ENCODE measurements around the gene INTS11.
"Not testable (repeated sequence)": the region's sequence is repeated elsewhere in the genome, so short reads cannot be mapped to it uniquely, and the experiment has no call there.

Gene INTS11

DNA sequence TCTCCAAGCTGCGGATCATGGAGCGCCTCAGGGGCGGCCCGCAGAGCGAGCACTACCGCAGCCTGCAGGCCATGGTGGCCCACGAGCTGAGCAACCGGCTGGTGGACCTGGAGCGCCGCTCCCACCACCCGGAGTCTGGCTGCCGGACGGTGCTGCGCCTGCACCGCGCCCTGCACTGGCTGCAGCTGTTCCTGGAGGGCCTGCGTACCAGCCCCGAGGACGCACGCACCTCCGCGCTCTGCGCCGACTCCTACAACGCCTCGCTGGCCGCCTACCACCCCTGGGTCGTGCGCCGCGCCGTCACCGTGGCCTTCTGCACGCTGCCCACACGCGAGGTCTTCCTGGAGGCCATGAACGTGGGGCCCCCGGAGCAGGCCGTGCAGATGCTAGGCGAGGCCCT lies 2.8 kb upstream of the INTS11 start:
- DNase-seq = no peak

DNA sequence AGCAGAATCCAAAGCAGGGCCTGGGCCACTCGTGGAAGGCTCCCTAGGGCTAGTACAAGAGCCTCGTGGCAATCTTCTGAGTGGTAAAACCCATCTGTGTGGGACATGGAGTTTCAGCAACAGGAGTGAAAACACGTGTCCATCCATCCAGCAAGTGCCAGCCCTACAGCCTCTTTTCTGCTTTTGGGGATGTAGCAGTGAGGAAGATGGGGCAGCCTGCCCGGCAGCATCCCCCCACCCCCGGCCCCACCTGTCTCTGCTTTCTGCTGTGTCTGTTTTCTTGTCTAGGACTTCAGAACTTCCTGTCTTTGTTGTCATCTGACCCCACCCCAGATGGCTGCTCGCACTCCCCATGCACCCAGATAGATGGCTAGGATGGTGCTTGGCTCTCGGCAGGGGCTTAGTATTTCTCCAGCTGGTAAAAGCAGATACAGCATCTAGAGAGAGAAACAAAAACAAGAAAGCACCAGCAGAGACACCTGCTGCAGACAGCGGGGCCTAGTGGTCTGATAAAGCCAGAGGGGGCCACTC lies 1.7 kb upstream of the INTS11 start:
- no peak for DNase-seq

DNA sequence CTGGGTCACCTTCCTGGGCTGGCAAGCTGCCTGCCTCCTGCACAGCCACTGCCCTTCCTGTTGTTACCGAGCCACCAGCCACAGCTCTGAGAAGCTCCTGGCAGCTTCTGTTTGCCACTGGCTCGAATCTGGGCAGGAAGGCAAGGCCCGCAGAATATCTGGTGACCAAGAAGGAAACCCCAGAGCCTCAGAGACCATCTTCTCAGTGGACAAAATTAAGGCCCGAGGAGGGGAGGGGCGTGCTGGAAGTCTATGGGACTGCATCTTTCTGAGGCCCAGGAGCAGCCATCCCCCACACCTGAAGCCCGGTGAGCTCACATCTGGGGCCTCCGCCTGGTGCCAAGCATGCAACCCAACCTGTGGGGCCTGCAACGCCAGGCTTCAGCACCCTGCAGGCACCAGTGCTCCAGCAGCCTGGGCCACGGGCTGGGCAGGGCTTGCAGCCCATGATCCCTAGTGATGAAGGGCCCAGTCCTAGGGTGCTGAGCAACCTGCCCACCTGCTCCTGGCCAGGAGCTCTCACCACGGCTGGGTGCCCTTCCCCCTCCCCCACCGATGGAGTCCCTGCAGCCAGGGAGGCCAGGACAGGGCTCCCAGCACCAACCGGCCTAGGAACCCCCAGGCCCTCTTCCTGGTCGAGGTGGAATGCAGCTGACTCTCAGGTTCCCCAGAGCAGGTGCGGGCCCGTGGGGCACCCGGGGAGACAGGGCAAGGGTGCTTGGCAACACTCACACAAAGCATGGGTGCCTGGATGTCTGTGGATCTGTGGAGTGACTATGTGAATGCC lies 1.0 kb upstream of the INTS11 start:
- DNase-seq = no peak

DNA sequence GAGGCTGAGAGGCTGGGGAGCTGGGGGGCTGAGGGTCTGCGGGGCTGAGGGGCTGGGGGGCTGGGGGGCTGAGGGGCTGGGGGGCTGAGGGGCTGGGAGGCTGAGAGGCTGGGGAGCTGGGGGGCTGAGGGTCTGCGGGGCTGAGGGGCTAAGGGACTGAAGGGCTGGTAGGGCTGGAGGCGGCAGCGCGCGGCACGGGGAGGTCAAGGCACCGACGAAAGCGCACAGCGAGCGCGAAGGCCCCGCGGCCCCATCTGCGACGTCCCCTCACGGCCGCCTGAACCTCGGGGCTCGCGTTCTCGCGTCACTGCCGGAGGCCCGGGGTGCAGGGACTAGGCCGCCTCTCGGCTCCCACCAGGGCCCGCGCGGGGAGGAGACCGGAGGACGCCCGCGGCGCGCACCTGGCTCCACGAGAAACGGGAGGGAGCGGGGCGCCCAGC lies 356 bp downstream of the INTS11 start:
- DNase-seq = no peak

DNA sequence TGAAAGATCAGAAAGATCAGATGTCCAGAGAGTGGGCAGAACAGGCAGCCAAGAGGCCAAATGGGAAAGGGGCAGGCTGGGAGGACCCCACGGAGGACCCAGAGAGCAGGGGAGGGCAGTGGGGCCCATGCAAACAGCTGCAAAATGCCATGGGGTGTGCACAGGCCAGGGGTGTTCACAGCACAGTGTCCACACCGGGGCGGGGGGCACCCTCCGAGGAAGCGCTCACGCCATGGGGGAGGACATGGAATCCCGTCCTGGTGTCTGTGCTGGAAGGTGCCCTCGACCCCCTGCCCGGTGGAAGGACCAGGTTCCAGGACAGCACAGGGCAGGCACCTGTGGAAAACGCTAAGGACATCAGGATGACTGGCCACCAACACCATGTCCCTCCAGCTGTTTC lies 1.5 kb downstream of the INTS11 start:
- no peak for DNase-seq

DNA sequence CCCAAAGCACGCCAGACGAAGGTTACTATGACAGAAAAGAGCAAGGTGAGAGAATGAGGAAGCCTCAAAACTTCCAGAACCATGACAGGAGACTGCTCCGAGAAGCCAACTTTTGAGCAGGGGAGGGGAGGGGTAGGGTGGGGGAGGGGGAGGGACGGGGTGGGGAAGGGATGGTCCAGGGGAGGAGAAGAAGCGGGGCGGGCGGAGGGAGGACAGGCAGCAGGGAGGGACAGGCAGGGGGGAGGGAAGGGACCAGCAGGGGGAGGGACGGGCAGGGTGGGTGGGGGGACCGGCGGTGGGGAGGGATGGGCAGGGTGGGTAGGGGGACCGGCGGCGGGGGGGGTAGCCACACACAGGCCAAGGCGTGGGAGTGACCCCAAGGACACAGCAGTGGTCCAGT lies 2.0 kb downstream of the INTS11 start:
- DNase-seq = no peak

DNA sequence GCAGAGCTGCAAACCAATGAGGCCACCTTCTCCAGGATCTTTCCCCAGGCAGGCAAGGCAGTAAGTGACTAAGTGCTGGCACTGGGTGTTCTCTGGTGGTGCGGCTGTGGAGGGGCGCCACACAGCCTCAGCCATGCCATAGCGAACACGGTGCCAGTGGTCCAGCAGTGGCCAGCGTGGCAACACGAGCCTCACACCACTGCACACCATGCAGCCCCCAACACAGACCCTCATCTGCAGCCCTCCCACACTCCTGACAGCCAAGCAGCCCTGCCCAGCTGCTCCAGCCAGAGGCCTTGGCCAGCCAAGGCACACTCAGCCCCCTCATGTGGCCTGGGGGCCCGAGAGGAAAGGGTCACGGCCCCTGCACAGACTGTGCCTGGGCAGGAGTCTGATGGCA lies 3.0 kb downstream of the INTS11 start:
- DNase-seq = no peak

DNA sequence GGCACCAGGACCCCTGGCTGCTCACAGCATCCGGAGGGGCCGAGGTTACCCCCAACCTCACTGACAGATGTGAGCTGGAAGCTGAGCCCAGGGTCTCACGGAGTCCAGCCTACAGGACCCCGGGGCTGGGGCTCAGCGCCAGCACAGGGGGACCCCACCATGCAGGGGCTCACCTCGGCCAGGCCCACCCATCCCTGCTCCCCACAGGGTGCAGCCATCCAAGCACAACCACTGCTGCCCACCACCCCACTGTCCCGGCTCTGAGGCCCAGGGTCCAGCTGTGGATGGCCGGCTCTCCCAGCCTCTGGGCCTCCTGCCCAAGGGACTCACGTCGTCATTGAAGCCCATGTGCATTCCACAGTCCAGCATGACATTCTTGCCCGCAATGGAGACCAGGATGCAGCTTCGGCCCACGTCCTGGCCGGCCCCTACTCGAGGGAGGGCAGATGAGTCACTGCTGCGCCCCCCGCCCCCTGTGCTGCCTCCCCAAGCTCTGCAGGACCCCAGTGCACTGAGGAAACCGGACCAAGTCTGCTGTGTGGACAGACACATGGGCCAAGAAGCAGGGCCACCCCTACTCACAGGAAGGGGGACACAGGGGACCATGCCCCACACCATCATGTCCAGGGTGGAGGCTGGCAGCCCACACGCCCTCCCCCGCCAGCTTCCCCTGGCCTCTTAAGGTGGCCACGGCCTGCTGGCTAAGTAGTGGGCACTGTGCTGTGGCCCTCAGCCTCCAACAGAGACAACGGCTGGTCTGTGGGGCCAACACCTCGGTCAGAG lies 3.6 kb downstream of the INTS11 start:
- DNase-seq = no peak

DNA sequence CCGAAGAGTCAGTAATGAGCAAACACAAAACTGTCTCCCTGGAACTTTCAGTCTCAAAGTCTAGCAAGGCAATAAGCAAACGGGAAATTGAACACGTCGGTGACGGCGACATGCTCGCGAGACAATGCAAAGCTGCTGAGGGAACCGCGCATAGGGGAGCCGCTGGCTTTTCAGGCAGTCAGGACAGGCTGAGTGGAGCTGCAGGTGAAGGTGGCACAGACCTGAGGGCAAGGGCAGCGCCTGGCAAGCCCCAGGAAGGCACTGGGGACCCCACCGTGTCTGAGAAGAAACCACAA lies 4.9 kb downstream of the INTS11 start:
- no peak for DNase-seq

DNA sequence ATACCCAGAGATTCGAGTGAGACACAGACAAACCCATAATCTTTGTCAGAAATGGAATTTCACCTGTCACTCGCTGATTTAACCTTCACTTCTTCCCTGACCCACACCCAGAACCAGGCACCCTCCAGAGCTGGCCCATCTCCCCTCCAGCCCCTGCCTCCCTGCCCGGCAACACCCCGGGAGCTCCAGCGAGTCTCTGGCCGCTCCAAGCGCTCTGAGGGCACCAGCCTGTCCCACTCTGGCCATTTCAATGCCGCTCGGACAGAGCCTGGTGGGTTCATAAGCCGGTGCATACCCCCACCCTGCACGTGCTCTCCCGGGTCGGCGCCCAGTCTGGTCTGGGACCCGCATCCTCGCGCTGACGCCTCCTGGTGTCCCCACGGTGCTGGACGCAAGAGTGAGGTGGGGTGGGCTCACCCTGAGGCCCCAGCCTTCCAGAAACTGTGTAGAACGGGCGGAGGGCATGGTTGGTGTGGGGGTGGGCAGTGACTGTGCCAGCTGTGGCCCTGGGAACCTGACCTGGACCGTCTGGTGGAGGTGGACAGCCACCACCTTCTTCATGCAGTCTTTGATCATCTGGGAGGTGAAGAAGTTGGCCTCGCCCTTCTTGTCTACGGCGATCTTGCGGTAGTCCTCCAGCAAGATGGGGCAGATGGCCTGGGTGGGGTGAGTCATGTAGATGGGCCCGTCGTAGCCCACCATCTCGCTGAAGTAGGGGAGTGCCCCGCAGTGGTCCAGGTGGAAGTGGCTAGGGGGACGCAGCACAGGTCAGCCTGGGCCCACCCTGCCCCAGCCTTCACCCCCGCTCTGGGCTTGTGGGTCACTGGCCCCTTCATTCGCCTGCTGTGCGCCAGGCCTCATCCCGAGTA lies 5.4 kb downstream of the INTS11 start:
- DNase-seq = no peak

DNA sequence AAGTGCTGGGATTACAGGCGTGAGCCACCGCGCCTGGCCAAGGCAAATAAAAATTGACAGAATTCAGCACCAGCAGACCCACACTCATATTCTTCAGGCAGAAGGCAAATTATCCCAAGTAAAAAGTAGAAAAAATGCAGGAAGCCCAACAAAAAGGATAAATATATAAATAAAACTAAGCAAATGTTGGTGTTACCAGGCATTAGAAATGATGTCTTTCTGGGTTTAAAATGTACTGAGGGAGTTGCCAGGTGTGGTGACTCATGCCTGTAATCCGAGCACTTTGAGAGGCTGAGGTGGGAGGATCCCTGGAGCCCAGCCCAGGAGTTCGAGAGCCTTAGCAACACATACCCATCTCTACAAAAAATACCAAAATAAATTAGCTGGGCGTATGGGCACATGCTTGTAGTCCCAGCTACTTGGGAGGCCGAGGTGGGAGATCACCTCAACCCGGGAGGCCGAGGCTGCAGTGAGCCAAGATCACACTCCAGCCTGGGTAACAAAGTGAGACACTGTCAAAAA lies 6.3 kb downstream of the INTS11 start:
- DNase-seq = peak; percentile 62 to 66

DNA sequence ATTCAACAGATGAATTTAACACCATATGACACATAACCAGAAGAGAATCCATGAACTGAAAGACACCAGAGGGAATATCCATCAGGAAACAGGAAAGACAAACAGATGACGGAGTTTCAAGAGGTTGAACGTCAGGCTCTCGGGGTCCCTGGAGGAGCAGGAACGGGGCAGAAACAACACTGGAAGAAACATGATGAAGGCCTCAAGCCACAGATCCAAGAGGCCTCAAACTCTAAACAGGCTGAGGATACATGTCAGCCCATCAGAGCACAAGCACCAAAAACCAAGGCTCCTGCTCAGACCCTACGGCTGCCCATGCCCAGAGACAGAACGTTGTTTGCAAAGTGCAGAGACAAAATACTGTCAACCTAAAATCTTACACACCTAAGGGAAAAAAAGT lies 7.0 kb downstream of the INTS11 start:
- DNase-seq = no peak

DNA sequence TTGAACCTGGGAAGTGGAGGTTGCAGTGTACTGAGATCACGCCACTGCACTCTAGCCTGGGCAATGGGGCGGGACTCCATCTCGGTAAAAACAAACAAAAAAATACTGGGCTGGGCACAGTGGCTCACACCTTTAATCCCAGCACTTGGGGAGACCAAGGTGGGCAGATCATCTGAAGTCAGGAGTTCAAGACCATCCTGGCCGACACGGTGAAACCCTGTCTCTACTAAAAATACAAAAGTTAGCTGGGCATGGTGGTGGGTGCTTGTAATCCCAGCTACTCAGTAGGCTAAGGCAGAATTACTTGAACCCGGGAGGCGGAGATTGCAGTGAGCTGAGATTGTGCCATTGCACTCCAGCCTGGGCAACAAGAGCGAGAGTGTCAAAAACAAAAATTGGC lies 8.3 kb downstream of the INTS11 start:
- DNase-seq = not testable (repeated sequence)

DNA sequence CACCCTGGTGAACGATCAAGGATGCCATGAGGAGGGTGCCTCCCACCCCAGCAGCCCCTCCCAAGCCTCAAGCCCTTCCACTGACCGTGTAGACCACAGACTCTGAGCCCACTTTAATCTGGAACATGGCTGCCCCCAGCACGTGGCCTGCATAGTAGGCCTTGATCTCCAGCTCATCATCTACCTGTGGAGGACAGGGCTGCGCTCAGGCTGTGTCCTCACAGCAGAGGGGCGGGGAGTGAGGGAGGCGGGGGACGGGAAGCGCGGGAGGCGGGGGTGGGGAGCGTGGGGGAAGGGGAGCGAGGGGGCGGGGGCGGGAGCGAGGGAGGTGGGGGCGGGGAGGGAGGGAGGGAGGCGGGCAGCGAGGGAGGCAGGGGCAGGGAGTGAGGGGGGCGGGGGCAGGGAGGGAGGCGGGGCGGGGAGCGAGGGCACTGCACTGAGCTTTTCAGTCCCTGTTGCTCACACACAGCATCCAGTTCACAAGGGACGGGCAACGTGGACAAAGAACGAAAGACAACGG lies 9.0 kb downstream of the INTS11 start:
- no peak for DNase-seq

DNA sequence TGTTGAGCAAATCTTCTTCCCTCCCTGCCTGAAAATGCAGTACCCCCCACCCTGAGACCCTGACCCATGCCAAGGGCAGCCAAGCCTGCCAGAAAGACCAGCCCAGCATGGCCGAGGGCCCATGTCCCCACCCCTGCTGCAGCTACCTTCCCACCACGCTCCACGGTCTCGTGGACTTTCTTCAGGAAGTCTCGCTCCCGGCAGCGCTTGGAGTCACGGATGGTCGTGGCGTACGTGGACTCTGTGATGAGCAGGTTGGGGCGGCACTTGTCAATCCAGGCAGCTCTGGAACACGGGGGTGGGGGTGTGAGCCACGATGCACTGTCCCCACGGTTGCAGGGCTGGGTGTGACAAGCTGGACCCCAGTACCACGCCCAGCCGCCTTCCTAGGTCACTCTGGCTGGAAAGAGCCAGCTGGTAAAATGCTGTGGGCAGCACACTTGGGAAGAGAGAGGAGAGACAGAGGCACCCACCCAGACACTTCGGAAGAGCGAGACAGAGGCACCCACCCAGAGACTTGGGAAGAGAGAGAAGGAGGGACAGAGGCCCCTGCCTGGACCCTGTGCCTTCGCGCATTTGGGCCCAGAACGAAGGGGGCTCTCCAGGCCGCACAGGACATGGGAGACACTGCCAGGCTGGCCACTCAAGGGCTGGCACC lies 9.7 kb downstream of the INTS11 start:
- DNase-seq = no peak

DNA sequence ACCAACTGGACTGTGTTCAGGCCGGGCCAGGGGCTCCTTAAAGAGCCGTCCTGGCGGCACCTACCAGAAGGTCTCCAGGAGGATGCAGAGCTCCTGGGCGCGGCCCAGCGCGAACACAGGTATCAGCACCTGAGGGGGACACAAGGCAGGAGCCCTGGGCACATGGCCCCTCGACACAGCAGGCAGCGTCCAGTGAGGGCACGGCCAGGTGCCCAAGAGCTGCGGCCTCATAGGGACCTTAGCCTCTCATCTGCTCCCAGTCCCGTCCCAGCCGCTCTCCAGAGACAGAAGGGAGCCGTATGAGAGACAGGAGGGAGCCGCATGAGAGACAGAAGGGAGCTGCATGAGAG lies 10.2 kb downstream of the INTS11 start:
- no peak for DNase-seq

DNA sequence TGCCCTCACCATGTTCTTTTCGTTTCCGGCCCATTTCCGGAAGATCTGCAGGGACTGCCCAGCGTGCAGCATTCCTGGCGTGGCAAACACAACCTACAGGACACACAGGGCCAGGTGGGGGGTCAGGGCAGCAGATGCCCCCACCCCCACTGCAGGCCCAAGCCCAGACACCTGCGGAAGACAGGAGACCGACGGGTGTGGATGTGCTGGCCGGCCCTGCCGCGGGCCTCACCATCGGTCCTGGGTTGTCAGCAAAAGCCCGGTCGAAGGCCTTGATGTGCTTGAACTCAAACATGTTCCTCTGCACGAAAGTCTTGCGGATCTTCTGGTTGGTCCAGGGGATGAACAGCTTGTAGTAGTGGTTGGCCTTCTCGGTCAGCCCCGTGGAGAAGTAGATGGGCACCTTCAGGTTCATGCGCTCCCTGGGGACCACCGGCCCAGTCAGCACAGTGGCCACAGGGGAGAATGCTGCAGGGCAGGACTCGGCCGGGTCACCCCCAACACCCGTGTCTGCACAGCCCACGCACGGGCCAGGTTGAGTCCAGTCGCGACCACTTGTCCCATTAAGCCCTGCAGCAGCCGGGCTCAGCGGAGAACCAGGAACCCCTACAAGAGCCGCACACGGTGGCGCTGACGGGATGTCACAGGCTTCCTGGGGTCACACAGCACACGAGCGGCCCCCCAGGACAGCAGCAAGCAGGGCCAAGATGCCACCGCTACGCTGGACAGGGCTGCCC lies 10.8 kb downstream of the INTS11 start:
- no peak for DNase-seq

DNA sequence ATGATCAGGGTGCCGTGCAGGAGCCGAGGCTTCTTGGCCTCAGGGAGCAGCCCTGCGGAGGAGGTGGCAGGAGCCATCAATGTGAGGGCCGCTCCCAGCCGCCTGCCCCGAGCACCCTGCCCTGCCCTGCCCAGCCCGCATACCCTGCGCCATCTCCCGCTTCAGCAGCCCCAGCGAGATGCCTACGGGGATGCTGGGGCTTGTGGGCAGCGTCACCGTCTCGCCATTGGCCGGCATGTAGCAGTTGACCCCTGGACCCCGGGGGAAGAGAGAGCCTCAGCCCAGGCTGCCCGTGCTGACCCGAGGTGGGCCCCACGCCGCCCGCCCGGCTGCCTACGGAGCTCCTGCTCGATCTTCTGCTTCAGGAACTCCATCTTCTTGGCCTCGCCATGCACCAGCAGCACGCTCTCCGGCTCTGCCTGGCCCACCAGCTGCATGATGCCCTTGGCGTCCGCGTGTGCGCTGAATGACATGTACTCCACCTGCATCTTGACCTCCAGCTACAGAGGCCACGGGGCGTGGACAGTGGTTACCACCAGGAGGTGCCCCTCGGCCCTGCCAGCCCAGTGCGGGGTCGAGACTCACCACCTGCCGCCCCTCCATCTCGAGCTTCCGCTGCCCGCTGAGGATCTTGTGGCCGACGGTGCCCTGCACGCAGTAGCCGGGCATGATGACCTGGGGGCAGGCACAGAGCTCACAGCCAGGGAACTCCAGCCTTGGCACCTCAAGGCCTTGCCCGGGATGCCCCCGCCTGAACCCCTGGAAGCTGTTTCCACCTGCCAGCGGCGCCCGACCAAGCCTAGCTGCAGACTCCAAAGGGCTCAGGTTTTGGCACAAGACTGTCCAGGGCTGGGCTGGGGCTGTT lies 11.8 kb downstream of the INTS11 start:
- no peak for DNase-seq

DNA sequence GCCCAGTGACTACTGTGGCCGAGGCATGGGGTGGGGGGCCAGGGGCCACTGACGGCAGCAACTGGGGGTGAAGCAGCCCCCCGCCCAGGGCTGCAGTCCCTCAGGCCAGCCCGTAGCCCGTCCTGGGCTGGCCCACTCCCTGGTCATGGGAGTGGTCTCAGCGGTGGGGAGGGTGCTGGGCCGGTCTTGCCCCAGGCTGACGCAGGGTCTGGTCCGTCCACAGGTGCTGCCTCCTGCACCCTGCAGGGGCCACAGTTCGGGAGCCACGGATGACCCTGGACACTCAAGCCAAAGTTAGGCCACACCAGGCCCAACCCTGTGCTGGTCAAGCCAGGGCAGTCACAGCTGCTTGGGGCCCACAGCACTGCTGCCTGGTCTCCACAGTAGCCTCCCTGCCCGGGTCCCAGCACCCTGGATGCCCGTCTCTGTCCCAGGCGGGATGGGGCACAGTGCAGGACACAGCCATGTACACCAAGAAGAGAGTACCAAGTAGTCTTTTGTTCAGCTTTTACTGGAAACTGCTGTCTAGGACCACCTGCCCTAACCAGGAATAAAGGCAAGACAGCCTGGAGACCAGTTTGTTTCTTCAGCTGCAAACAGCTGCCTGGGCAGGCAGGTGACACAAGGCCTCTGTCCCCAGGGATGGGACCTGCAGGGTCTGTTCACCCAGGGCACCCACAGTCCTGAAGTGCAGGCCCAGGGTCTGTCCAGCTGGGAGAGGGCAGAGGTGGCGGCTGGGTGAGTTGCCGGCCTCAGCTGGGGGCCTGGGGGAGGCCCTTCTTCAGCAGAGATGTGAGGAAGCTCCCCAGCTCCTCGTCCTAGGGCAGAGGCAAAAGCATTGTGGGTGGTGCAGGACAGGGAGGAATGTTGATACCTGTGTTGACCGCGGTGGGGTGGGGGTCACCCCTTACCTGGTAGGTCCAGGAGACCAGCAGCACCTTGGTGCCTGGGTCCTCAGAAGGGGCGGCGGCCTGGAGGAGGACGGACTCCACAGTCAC lies 13.1 kb downstream of the INTS11 start:
- DNase-seq = peak; percentile 47 to 51

Measured in SHP77 (cell line).